NB4 (cell line): ENCODE data around the gene MIER2.

Source experiments
- DNase-seq: peaks from one replicate; pipeline ENCODE4 v3.0.0; 2010; ENCODE audit warnings: low read depth
- H3K4me3 ChIP-seq: one replicate; pipeline ENCODE4 v1.5.1; 2011; ENCODE audit warnings: mild to moderate bottlenecking, low read depth, low read length, moderate library complexity
- CTCF ChIP-seq: IDR thresholded peaks from one replicate; pipeline ENCODE4 v1.5.1; 2012; ENCODE audit warnings: low read depth, low read length
- MYC ChIP-seq: IDR thresholded peaks from 2 replicates; pipeline ENCODE4 v1.6.1; 2011; ENCODE audit warnings: low read depth, low read length
- POLR2A ChIP-seq: IDR thresholded peaks from 2 replicates; pipeline ENCODE4 v1.6.1; 2011; ENCODE audit warnings: mild to moderate bottlenecking; ENCODE audit not compliant: insufficient read length; ENCODE audit errors: extremely low read depth
- TF ChIP-seq, protein P1 (sequence below): IDR thresholded peaks from 2 replicates; pipeline ENCODE4 v1.6.1; 2011; ENCODE audit warnings: low read depth, low read length

Gene MIER2

GRCh38 chr19:325173-325936 is 19.2 kb downstream of the MIER2 start:
- TF ChIP-seq MYC, result no peak
- TF ChIP-seq, protein P1, sequence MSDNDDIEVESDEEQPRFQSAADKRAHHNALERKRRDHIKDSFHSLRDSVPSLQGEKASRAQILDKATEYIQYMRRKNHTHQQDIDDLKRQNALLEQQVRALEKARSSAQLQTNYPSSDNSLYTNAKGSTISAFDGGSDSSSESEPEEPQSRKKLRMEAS, result no peak
- no peak for TF ChIP-seq POLR2A
- TF ChIP-seq CTCF, result no peak
- no peak overlapping the region for H3K4me3 ChIP-seq
- DNase-seq, result no peak

- TF ChIP-seq MYC (no peak), CTCF (no peak), POLR2A (no peak)
- DNase-seq, result no peak
- no peak overlapping the region for H3K4me3 ChIP-seq
These were observed 19.9 kb downstream of the MIER2 start for GRCh38 chr19:324716-325115.

- TF ChIP-seq CTCF (no peak), MYC (no peak), POLR2A (no peak)
- TF ChIP-seq, protein P1, result no peak
- H3K4me3 ChIP-seq, result no peak overlapping the region
- no peak for DNase-seq
These were observed 22.0 kb downstream of the MIER2 start for GRCh38 chr19:322616-323015.

GRCh38 chr19:318509-318774 is 26.2 kb downstream of the MIER2 start:
- no peak overlapping the region for H3K4me3 ChIP-seq
- no peak for TF ChIP-seq CTCF
- TF ChIP-seq POLR2A, result no peak
- DNase-seq, result no peak

GRCh38 chr19:317710-318508 is 26.7 kb downstream of the MIER2 start:
- TF ChIP-seq POLR2A, result no peak
- no peak for TF ChIP-seq MYC
- TF ChIP-seq, protein P1, result no peak
- no peak for TF ChIP-seq CTCF
- H3K4me3 ChIP-seq, result no peak overlapping the region
- no peak for DNase-seq

DNA sequence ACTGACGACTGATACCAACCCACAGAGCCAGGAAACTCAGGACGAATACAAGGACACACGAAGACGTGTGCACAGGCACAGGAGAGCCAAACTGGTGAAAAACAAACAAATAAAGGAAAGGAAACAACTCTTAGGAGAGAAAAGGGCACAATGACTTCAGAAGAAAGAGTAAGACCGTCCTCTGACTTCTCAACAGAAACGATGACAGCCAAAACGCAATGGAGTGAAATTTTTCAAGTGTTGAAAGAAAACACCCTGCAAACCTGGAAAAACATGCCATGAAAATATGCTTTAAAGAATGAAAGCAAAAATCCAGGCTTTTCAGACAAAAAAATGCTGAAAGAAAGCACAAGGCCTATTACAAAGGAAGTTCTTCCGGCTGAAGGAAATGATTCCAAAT is 28.8 kb downstream of the MIER2 start:
- TF ChIP-seq, protein P1, result no peak
- no peak for TF ChIP-seq POLR2A
- no peak for TF ChIP-seq MYC
- no peak for TF ChIP-seq CTCF
- H3K4me3 ChIP-seq, result no peak overlapping the region
- DNase-seq, result no peak
